Measurements from ENCODE around the gene MRI1. TPM values are rescaled to one million over a fixed set of nuclear protein-coding genes. Genes with fewer than 3 reads are reported as not detected.

The MRI1 gene
- 25.6 and 27.8 TPM in 2 replicates for total RNA-seq

DNA sequence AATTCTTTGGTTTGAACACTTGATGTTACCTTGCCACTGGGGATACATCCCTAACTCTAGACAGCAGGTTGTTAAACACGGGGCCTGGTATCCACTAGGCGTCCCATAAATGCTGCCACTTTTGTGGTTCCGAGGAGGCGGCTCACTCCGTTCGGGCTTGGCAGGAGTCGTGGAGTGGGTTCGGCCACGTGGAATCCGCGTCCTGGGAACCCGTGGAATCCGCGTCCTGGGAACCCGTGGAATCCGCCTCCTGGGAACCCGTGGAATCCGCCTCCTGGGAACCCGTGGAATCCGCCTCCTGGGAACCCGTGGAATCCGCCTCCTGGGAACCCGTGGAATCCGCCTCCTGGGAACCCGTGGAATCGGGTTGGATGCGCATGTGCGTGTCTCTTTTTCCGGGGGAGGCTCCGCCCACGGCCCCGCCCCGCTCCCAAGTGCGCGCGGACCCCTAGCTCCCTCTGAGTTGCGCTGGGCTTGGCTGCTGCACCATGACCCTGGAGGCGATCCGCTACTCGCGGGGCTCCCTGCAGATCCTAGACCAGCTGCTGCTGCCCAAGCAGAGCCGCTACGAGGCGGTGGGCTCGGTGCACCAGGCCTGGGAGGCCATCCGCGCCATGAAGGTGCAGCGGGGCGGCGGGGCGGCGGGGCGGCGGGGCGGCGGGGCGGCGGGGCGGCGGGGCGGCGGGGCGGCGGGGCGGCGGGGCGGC lies at the start of gene MRI1:
MRI1 (plus strand) TSS at position 422 of the 707 bp plus-strand sequence; CDS start at position 489, 67 bp downstream.

GRCh38 chr19:13774217-13775191 lies 10.2 kb downstream of the MRI1 start, which contains the start of gene C19orf53:
Gene C19orf53, plus strand, starts transcription at chr19:13774456. Its CDS starts 22 bp downstream, at chr19:13774478.

DNA sequence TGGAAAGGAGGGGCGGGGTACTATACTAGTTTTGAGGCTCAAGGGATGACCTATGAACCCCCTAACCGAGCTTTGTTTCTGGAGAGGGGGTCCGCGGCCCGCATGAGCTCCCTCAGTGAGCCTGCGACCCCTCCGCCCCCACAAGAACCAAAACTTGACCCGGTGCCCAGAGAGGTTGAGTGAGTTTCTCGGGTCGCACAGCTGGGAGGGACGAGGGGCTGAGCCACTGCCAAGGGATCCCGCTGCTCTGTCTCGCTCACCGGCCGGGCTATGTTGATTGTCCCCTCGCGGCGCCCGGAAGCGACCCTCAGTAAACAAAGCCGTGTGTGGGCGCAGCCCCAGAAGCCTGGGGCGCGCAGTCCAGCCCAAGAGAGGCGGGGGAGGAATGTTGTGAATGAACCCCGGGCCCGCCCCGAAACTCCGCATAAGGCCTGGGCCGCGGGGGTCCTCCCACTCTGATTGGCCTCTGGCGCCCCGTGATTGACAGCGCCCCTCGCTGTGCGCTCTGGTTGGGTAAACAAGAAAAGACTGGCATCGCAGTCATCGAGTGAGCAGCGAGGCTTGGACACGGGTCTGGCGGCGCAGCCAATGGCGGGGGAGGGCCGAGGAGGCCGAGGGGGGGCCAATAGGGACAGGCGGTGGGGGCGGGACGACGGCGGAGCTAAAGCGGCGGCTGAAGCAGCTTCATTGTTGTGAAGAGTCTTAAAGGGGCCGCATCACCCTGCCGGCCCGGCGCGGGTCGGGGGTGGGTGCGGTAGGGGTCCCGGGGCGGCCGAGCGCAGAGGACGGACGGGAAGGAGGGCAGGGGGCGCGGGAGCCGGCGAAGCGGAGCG lies 30.7 kb downstream of the MRI1 start, which contains the start of gene ZSWIM4:
ZSWIM4 (plus strand) TSS at position 687 of the 833 bp plus-strand sequence. CDS start 206 bp downstream, outside the sequence.

Other genes starting within 250 kb of the MRI1 start
- gene C19orf53, start 9.9 kb downstream of the MRI1 start, total RNA-seq, result 143 and 167 TPM in 2 replicates
- gene ZSWIM4, start 30.9 kb downstream of the MRI1 start, total RNA-seq, result 3.2 and 8.3 TPM in 2 replicates
- gene NANOS3, start 112.6 kb downstream of the MRI1 start, total RNA-seq, result not detected in 2 replicates
- gene BRME1, start 141.6 kb downstream of the MRI1 start, total RNA-seq, result 0.18 and 0.49 TPM in 2 replicates
- gene CC2D1A, start 141.7 kb downstream of the MRI1 start, total RNA-seq, result 16.6 and 16.8 TPM in 2 replicates
- 0.36 TPM in 1 of 2 replicates, not detected in the other for gene PODNL1, start 173.9 kb downstream of the MRI1 start, total RNA-seq
- gene DCAF15, start 188.0 kb downstream of the MRI1 start, total RNA-seq, result 16.2 and 20.9 TPM in 2 replicates
- gene RFX1, start 241.8 kb downstream of the MRI1 start, total RNA-seq, result 2.0 and 4.9 TPM in 2 replicates